ENCODE measurements around the gene PCSK1N. TPM values are rescaled to one million over a fixed set of nuclear protein-coding genes. Genes with fewer than 3 reads are reported as not detected.

PCSK1N gene
- total RNA-seq, 4 donors from 2014 or later: 5.0 to 21.8 (median 7.3) TPM

GRCh38 chrX:48852857-48853256 lies 17.4 kb upstream of the PCSK1N start:
- Histone ChIP-seq H3K36me3 (no peaks in the 10 kb centered on the region), H3K27ac (no peak overlapping the region)
- 67 to 68% methylated on average over 7 of the region's 7 CpGs for WGBS, 2 donors

GRCh38 chrX:48848847-48849246 lies 13.4 kb upstream of the PCSK1N start:
- peaks cover 0 to 5% of the 10 kb centered on the region in 2 donors for H3K27me3 ChIP-seq
- 45 to 59% methylated on average over 1 of the region's 1 CpG for WGBS, 2 donors
- no peak for TF ChIP-seq EP300 (IDR thresholded peaks at IDR 0.05)
- TF ChIP-seq POLR2A (IDR thresholded peaks at IDR 0.05): no peak
- no peak for TF ChIP-seq CTCF (IDR thresholded peaks at IDR 0.05)

More at GRCh38 chrX:48852857-48853256, 17.4 kb upstream of the PCSK1N start:
- DNase-seq (ENCODE audit: low spot score in 2 of 2): no peak
- Histone ChIP-seq H3K27me3 (peaks cover 0 to 5% of the 10 kb centered on the region in 2 donors), H3K4me1 (no peaks in the 10 kb centered on the region), H3K9me3 (no peaks in the 10 kb centered on the region), H3K4me3 (no peak overlapping the region)
- no peak for TF ChIP-seq POLR2A (IDR thresholded peaks at IDR 0.05)
- no peak for TF ChIP-seq EP300 (IDR thresholded peaks at IDR 0.05)
- no peak for TF ChIP-seq CTCF (IDR thresholded peaks at IDR 0.05)

GRCh38 chrX:48839686-48840085 lies 4.3 kb upstream of the PCSK1N start:
- no peak overlapping the region for H3K27ac ChIP-seq
- H3K9me3 ChIP-seq: no peaks in the 10 kb centered on the region
- no peak for TF ChIP-seq EP300 (IDR thresholded peaks at IDR 0.05)
- no peak for TF ChIP-seq CTCF (IDR thresholded peaks at IDR 0.05)
- no peak for TF ChIP-seq POLR2A (IDR thresholded peaks at IDR 0.05)
- peaks cover 0 to 7% (median 2%) of the 10 kb centered on the region in 4 donors for H3K4me1 ChIP-seq
- no peak overlapping the region for H3K4me3 ChIP-seq
- WGBS, 2 donors: 85 to 88% methylated on average over 10 of the region's 10 CpGs
- no peak for DNase-seq (ENCODE audit: low spot score in 2 of 2)
- no peaks in the 10 kb centered on the region for H3K36me3 ChIP-seq
- H3K27me3 ChIP-seq: peaks cover 0 to 14% of the 10 kb centered on the region in 2 donors

More at GRCh38 chrX:48848847-48849246, 13.4 kb upstream of the PCSK1N start:
- DNase-seq (ENCODE audit: low spot score in 2 of 2): no peak
- H3K9me3 ChIP-seq: no peaks in the 10 kb centered on the region
- H3K4me1 ChIP-seq: no peaks in the 10 kb centered on the region
- H3K36me3 ChIP-seq: no peaks in the 10 kb centered on the region
- no peak overlapping the region for H3K27ac ChIP-seq
- no peak overlapping the region for H3K4me3 ChIP-seq

- 52% methylated on average over 7 of the region's 7 CpGs; no CpG with 5 or more reads in 1 of the 2 donors for WGBS, 2 donors
- Histone ChIP-seq H3K36me3 (no peaks in the 10 kb centered on the region), H3K4me3 (no peak overlapping the region), H3K4me1 (peaks cover 0 to 15% (median 2%) of the 10 kb centered on the region in 4 donors), H3K9me3 (no peaks in the 10 kb centered on the region), H3K27ac (no peak overlapping the region), H3K27me3 (peaks cover 0 to 53% of the 10 kb centered on the region in 2 donors)
- no peak for DNase-seq (ENCODE audit: low spot score in 2 of 2)
- TF ChIP-seq POLR2A (IDR thresholded peaks at IDR 0.05): no peak
- no peak for TF ChIP-seq CTCF (IDR thresholded peaks at IDR 0.05)
- no peak for TF ChIP-seq EP300 (IDR thresholded peaks at IDR 0.05)
Observed at GRCh38 chrX:48834383-48834709, 1.1 kb downstream of the PCSK1N start.

- WGBS, 2 donors: 30 to 55% methylated on average over 9 of the region's 9 CpGs
Observed at GRCh38 chrX:48833542-48834138, 1.8 kb downstream of the PCSK1N start.

More at GRCh38 chrX:48833542-48834138, 1.8 kb downstream of the PCSK1N start:
- no peaks in the 10 kb centered on the region for H3K36me3 ChIP-seq
- no peak overlapping the region for H3K4me3 ChIP-seq
- H3K27me3 ChIP-seq: peaks cover 0 to 53% of the 10 kb centered on the region in 2 donors
- peaks cover 0 to 15% (median 2%) of the 10 kb centered on the region in 4 donors for H3K4me1 ChIP-seq
- no peaks in the 10 kb centered on the region for H3K9me3 ChIP-seq
- no peak overlapping the region for H3K27ac ChIP-seq
- DNase-seq (ENCODE audit: low spot score in 2 of 2): no peak
- TF ChIP-seq EP300 (IDR thresholded peaks at IDR 0.05) (no peak), CTCF (IDR thresholded peaks at IDR 0.05) (no peak)

All from tibial nerve (tissue), 4 donors.